HCT116 (cell line): ENCODE results near the gene CTLA4.

Experiments
- CTCF ChIP-seq, 3 experiments: fragments of 200-600 bp in 1 of 3; sonication (generic) in 1 of 3; IDR thresholded peaks in 2 of 3; conservative IDR thresholded peaks in 1 of 3; 2 replicates each; pipeline ENCODE4 v1.5.1; 2012 to 2017; ENCODE audit warnings: low read depth in 2 of 3, low read length in 2 of 3, antibody characterized with exemption in 1 of 3, borderline replicate concordance in 1 of 3, control low read depth in 1 of 3, mild to moderate bottlenecking in 1 of 3, mixed read lengths in 1 of 3, mixed run types in 1 of 3, moderate library complexity in 1 of 3; ENCODE audit not compliant: insufficient read depth in 1 of 3
- EGR1 ChIP-seq: IDR thresholded peaks from 2 replicates; pipeline ENCODE4 v1.6.1; 2012; ENCODE audit warnings: low read depth
- EZH2 ChIP-seq: fragments of 200-600 bp; sonication (generic); IDR thresholded peaks from 2 replicates; pipeline ENCODE4 v1.6.1; 2017; ENCODE audit warnings: antibody characterized with exemption, mixed run types
- EZH2phosphoT487 ChIP-seq: fragments of 200-600 bp; IDR thresholded peaks from 2 replicates; pipeline ENCODE4 v1.6.1; 2018; ENCODE audit warnings: antibody characterized with exemption, borderline replicate concordance
- JUND ChIP-seq: IDR thresholded peaks from 2 replicates; pipeline ENCODE4 v1.6.1; 2012
- MAX ChIP-seq: IDR thresholded peaks from 2 replicates; pipeline ENCODE4 v1.6.1; 2012
- POLR2A ChIP-seq: IDR thresholded peaks from 2 replicates; pipeline ENCODE4 v1.7.0; 2011; ENCODE audit warnings: borderline replicate concordance; ENCODE audit not compliant: insufficient read depth, insufficient read length; ENCODE audit errors: extremely low read depth
- POLR2AphosphoS5 ChIP-seq: IDR thresholded peaks from 2 replicates; pipeline ENCODE4 v1.6.1; 2011; ENCODE audit warnings: mild to moderate bottlenecking, low read depth, low read length, moderate library complexity
- REST ChIP-seq: IDR thresholded peaks from 2 replicates; pipeline ENCODE4 v1.6.1; 2012; ENCODE audit warnings: low read depth
- SIN3A ChIP-seq: IDR thresholded peaks from 2 replicates; pipeline ENCODE4 v1.6.1; 2012; ENCODE audit warnings: low read depth
- ZBTB33 ChIP-seq: IDR thresholded peaks from 2 replicates; pipeline ENCODE4 v1.6.1; 2011; ENCODE audit warnings: mild to moderate bottlenecking, low read length, moderate library complexity; ENCODE audit not compliant: insufficient replicate concordance; ENCODE audit errors: extremely low read depth

GRCh38 chr2:203880557-203881125 lies 13.1 kb downstream of the CTLA4 start:
- TF ChIP-seq POLR2A (no peak), EGR1 (no peak), CTCF (IDR thresholded peaks at IDR 0.05 in 2 of 3, conservative IDR thresholded peaks at IDR 0.05 in 1 of 3; ENCODE audit: borderline replicate concordance in 1 of 3, insufficient read depth in 1 of 3, low read depth in 2 of 3, low read length in 2 of 3) (no peak), EZH2 (no peak), EZH2phosphoT487 (no peak), SIN3A (no peak), JUND (no peak), MAX (no peak), ZBTB33 (no peak), POLR2AphosphoS5 (no peak), REST (no peak)
